ENCODE data around the gene NR6A1.
"Not testable (repeated sequence)": the region's sequence is repeated elsewhere in the genome, so short reads cannot be mapped to it uniquely, and the experiment has no call there.

The NR6A1 gene

DNA sequence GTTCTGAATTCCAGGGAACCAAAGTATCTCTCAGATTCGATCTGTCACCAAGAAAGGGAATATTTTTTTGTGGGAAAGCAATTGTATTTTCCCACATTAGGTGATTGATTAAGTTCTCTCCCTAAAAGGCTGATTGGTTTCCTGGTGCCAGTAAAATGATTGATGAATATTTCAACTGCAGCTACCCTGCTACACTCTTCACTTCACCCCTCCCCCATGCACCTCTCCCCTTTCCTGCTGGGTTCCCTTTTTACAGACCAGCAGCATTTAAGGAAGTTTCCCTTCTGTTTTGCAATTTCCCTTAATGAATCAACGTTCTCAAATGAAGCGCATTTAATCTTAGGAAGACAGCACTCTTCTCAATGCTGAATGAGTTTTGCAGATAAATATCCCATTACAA lies 13.1 kb downstream of the NR6A1 start:
- no peak for DNase-seq

DNA sequence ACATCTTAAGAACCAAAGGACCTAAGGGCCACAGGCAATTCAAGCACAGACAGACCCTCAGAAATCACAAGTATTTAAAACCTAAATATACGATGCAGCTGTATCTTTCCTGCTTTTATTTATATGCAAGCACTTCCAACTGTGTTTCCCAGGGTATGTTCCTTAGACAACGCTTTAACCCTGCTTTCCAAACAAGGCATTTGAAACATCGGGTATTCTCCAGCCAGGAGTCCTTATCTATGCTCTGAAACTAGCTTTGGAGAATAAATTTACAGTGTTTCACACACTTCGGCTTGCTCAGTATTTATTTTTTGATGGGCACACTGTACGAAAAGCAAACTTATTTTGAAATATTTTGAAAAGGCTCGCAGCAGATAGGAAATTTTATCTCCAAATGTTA lies 13.5 kb downstream of the NR6A1 start:
- DNase-seq = no peak

DNA sequence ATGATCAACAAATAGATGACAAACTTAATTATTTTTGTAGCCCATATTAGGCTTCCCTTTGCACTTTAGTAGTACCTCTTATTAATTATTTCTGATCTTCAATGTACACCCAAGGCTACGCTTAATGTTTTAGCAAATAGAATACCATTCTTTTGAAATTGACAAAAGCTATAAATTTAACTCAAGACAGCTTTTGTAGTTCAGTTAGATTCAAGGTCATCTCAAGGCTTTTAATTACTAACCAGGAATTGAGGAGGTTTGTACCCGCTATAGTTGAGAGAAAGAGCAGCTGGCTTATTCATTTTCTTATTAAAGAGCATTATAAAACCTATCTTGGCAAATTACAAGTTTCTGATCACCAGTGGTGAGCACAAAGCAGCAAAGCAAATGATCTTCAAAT lies 15.1 kb downstream of the NR6A1 start:
- no peak for DNase-seq

GRCh38 chr9:124755061-124755460 lies 16.1 kb downstream of the NR6A1 start:
- no peak for DNase-seq

GRCh38 chr9:124754289-124754688 lies 16.8 kb downstream of the NR6A1 start:
- no peak for DNase-seq

- no peak for DNase-seq
Measured at GRCh38 chr9:124752967-124753366, 18.1 kb downstream of the NR6A1 start.

DNA sequence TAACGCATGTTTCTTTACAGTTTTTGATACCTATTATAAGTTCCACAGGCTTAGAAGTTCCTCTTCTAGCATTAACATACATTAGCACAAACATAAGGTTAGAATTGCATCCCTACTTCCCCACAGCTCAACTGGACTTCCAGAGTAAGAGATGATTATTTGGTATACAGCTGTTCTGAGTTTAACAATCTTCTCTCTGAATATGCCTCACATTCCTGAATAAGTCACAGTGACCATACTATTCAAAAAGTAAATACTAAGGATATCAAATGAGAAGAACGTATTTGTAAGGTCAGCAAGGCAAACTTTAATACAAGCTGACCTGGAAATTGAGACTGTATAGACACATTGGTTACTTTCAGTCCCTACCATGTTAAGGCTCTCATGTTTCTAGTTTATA lies 21.3 kb downstream of the NR6A1 start:
- no peak for DNase-seq

GRCh38 chr9:124749284-124749683 lies 21.8 kb downstream of the NR6A1 start:
- DNase-seq = no peak

DNA sequence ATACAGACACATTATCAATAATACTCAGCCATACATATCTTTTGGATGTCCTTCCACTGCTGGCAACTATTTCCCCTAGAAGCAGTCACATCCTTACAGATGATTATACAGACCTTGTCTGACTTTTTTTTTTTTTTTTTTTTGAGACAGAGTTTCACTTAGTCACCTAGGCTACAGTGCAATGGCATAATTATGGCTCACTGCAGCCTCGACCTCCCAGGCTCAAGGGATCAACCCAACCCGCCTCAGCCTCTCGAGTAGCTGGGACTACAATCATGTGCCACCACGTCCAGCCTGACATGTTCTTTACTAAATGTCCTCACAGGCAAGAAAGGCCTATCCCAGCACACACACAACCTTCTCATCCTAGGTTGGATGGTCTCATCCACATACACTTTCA lies 24.0 kb downstream of the NR6A1 start:
- DNase-seq = no peak

GRCh38 chr9:124743686-124744348 lies 27.3 kb downstream of the NR6A1 start:
- no peak for DNase-seq

GRCh38 chr9:124742940-124743339 lies 28.2 kb downstream of the NR6A1 start:
- DNase-seq = no peak

- no peak for DNase-seq
Measured at GRCh38 chr9:124741662-124742061, 29.4 kb downstream of the NR6A1 start.

DNA sequence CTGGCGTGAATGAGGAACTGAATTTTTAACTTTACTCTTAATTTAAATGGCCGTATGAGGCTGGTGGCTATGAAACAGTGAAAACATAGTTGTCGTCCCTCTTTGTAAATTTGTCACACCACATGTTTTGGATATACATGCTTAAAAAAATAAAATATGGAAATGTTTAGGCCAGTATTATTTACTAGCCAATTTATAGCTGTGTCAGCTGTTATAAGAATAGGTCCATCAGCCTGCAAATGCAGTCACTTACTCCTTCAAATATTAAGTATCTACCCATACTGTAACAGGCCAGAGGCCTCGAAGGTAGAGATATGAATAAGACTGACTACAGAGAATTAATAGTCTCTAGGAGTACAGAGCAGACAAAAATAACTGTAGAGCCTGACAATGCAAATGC lies 30.0 kb downstream of the NR6A1 start:
- no peak for DNase-seq

DNA sequence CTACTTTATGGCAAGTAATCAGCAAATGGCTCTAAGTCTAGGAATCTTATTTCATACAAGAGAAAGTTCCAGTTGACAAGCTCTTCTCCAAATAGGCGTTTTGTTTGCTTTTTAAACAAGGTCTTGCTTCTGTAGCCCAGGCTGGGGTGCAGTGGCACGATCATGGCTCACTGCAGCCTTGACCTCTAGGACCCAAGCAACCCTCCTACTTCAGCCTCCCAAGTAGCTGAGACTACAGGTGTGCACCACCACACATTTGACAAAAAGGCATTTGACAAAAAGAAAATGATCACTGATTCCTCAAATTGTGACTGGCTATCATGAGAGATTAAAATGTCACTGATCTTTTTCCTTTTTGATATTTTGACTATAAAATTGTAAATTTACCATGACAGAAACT lies 31.8 kb downstream of the NR6A1 start:
- DNase-seq = no peak

DNA sequence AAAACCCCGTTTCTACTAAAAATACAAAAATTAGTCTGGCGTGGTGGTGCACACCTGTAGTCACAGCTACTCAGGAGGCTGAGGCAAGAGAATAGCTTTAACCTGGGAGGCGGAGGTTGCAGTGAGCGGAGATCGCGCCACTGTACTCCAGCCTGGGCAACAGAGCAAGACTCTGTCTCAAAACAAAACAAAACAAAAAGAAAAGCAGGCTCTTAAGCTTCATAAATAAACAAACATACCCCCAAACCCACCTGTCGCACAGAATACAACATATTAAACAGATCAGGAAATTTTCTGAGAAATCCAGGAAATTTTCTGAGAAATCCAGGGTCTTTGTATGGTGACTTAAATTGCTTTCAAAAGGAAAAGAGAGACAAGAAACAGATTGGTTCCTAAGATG lies 33.0 kb downstream of the NR6A1 start:
- not testable (repeated sequence) for DNase-seq

DNA sequence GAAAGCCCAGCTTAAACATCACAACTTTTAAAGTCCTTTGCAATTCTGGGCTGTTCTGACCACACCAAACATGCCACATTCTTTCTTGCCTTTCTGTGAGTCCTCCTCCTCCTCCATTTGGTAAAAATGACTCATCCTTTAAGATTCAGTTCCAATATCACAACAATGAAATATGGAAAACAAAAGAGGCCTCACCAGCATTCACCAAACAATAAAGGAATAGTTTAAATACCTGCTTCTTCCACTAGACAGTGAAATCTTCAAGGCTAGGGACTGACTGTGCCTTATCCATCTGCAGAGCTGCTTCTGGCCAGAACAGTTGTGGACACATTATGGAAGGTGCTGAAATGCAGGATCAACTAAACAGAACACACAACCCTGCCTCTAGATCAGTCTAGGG lies 36.0 kb downstream of the NR6A1 start:
- DNase-seq = no peak

GRCh38 chr9:124734741-124735083 lies 36.4 kb downstream of the NR6A1 start:
- DNase-seq = not testable (repeated sequence)

- peak; percentile 19 for DNase-seq
Measured at GRCh38 chr9:124733964-124734740, 37.0 kb downstream of the NR6A1 start.

DNA sequence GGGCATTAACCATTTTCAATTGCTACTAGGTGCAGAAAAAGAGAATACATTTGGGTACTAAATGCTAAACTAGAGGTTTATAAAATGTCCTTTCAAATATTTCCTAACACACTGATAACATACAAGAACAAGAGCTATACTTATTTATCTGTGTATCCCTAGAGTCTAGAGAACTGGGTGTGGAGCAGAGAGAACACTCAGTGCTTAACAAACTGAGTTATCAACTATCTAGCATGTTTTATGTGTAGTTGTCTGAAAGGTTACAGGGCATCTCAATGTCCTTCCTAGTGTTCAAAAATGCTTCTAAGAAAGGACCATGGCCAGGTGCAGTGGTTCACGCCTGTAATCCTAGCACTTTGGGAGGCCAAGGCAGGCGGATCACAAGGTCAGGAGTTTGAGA lies 40.3 kb downstream of the NR6A1 start:
- DNase-seq = no peak

- no peak for DNase-seq
Measured at GRCh38 chr9:124726886-124727285, 44.2 kb downstream of the NR6A1 start.

DNA sequence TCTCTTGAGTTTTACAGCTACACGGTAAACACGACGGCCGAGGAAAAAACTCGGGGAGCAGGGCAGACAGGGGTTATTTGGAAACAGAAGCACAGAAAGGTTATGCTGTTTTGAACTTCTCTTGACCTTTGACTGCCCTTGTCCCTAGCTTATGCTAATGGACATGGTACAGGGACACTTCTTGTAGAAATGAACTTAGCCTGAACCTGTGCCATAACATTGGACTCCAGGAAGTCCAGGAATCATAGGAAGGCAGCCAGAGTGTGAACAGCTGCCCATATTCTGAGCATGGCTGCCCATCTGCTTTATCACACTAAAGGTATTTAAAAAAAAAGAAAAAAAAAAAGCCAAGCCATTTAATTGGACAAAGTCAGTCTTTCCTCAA lies 46.1 kb downstream of the NR6A1 start:
- no peak for DNase-seq

DNA sequence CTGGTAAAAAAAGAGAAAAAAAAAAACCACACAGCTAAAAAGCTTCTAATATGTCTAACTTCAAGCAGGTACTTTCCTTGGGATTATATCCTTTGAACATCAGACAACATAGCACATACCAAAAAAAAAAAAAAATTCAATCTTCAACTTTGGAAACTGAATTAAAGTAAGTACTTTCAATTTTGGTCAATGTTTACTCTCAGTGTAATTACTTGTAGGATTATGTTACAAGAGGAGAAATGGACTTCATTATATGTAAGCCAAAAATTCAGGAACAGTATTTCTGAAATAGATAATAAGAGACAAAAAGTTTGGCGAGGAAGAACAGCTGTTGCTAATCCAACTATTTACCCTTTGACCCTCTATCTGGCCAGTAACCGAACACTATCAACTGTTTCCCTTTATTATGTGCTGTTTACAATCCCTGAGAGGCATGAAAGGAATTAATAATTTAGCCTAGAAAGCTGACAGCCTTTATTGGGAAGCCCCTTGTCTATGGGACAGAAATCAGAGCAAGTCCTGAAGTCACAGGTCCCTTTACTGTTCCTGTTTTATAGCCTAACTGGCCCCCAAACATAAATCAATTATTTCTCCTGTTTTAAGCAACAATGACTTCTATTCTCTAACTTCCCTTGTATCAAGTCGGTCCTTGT lies 46.6 kb downstream of the NR6A1 start:
- DNase-seq = no peak

GRCh38 chr9:124723352-124723751 lies 47.8 kb downstream of the NR6A1 start:
- no peak for DNase-seq

Data from RPMI8226 (cell line).